NCI-H748 treated with DMSO at 0.1 percent for 48 hours (cell line): ENCODE results near the gene SERAC1.
"Not testable (repeated sequence)": the region's sequence is repeated elsewhere in the genome, so short reads cannot be mapped to it uniquely, and the experiment has no call there.

Experiments
- DNase-seq: peaks from one replicate; lab custom pipeline; 2025; lab: John Stamatoyannopoulos, UW

Gene SERAC1

DNA sequence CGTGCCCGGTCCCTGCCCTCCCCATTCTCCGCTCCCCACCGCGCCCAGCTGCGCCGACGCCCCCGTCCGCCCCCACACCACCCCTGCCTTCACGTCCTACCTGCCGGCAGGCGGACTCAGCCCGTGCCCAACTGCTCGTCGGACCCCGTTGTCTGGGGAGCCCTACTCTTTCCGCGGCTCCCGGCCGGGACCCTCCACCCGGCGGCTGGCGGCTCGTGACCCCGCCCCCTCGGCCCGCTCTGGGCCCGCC, at the start of gene SERAC1:
Gene SERAC1, minus strand, starts transcription at position 223 of the 250 bp plus-strand sequence. CDS start 9,899 bp downstream, outside the sequence.
- DNase-seq, result no peak

GRCh38 chr6:158213925-158214674, 46.0 kb upstream of the SERAC1 start:
- peak; percentile 76 for DNase-seq

DNA sequence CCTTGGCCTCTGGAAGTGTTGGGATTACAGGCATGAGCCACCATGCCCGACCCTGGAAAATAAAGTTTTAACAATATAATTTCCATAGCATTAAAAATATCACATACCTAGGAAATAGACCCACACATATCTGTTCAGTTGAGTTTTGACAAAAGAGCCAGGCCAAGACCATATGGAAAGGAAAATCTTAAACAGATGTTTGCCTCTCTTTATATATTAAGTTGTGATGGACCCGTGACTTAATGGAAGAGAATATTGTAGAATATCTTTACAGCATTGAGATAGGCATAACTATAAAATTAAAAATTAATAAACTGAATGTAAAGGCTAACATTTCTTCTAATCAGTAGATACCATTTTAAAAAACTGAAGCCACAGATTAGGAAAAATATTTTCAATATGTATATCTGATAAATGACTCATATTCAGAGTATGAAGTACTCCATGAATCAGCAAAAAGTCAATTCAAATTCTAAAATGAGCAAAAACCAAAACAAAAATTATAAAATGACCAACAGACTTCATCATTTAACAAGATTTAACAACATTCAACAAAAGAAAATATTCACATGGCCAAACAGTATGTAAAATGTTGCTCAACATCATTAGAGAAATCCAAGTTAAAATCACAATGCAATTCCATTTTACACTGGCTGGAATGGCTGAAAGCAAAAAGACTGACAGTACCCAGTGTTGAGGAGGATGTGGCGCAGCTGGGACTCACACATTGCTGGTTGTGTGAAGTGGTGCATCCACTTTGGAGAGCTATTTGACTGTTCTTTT, 43.4 kb upstream of the SERAC1 start:
- no peak for DNase-seq

DNA sequence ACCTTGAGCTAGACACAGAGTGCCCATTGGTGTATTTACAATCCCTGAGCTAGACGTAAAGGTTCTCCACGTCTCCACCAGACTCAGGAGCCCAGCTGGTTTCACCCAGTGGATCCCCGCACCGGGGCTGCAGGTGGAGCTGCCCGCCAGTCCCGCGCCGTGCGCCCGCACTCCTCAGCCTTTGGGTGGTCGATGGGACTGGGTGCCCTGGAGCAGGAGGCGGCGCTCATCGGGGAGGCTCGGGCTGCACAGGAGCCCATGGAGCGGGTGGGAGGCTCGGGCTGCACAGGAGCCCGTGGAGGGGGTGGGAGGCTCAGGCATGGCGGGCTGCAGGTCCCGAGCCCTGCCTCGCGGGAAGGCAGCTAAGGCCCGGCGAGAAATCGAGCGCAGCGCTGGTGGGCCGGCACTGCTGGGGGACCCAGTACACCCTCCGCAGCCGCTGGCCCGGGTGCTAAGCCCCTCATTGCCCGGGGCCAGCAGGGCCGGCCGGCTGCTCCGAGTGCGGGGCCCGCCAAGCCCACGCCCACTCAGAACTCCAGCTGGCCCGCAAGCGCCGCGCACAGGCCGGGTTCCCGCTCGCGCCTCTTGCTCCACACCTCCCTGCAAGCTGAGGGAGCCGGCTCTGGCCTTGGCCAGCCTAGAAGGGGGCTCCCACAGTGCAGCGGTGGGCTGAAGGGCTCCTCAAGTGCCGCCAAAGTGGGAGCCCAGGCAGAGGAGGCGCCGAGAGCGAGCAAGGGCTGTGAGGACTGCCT, 41.7 kb upstream of the SERAC1 start:
- DNase-seq, result not testable (repeated sequence)

GRCh38 chr6:158208226-158209030, 40.4 kb upstream of the SERAC1 start:
- not testable (repeated sequence) for DNase-seq

DNA sequence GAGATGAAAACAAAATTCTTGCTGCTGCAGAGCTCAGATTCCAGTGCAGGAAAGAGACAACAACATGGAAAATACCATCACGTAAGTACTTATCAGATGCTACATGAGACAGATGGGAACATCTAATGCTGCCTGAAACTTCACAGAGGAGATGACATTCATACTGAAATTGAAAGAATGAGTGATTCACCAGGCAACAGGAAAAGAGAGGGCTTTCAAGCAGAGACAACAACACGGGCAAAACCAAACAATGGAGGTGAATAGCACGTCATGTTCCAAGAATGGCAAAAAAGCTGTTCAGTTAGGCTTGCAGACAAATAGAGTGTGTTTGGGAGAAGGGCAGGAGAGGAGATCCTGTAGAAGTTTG, 39.3 kb upstream of the SERAC1 start:
- DNase-seq, result no peak

GRCh38 chr6:158206740-158207421, 38.8 kb upstream of the SERAC1 start:
- no peak for DNase-seq

DNA sequence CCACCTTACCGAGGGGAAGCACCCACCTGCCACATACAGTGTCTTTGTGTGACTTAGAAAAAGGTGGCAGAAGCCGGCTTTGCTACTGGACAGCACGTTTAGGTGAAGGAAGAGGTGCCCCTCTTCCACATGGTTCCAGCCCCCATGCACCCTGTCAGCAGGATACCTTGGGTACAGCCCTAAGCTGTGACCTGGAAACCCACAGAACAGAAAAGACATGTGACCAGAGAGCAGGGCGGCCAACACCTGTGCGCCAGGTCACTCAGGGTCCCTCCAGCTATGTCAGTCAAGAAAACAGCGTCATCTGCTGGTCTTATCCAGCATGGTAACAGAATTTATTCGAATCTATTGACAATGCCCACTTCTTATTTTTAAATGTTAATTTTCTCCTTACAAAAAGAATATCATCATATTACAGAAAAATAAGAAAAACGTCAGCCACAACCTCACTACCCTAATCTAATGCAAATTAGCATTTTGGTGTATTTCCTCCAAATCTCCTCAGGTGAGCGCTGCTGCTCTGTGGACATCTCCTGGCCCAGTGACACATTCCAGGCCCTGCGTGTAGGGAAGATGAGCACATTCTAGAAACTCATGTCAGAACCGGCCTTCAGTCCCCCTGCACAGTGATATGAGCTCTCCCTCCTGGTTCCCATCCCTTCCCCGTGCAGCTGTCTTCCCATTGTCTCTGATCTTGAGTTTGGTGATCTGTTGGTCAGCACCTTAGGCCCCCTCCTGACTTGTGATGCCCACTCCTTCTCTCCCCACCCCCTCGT, 37.3 kb upstream of the SERAC1 start:
- no peak for DNase-seq

- DNase-seq, result no peak
Observed at GRCh38 chr6:158198461-158198860, 30.4 kb upstream of the SERAC1 start.

GRCh38 chr6:158194487-158195280, 26.6 kb upstream of the SERAC1 start:
- no peak for DNase-seq

- no peak for DNase-seq
Observed at GRCh38 chr6:158191761-158192160, 23.7 kb upstream of the SERAC1 start.

DNA sequence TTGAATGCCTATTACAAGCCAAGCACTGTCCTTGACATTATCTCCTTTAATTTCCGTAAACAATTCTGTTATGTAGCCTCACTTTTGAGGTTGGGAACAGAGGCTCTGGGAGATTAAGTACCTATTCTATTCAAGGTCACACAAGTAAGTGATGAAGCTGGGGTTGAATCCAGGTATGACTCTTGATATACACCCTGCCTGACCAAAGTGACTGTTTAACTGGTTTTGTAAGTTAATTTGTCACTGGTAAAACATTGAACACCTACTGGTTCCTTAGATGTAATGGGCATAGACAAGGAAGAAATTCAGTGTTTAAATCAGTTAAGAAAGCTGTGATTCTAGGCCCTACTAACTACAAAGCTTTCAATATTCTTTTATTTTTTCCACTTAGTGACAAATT, 23.0 kb upstream of the SERAC1 start:
- no peak for DNase-seq

GRCh38 chr6:158188591-158188990, 20.5 kb upstream of the SERAC1 start:
- DNase-seq, result no peak

- no peak for DNase-seq
Observed at GRCh38 chr6:158185729-158186456, 17.8 kb upstream of the SERAC1 start.

DNA sequence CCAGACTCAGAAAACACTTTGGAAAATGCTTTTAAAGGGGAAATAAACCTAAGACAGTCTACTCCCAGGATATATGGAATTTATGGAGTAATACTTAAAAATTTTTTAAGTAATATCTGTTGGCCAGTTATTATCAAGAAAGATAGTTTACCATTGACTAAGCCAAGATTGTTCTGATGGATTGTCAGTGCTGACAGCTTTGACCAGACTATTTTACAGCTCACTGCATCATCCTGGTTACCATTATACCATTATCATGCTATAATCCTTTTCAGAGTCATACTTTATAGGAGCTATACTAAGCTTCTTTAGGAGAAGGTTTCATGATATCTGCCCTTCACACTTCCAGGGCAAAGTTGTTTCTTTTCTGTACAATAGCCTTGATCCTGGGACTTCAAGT, 16.5 kb upstream of the SERAC1 start:
- DNase-seq, result no peak

DNA sequence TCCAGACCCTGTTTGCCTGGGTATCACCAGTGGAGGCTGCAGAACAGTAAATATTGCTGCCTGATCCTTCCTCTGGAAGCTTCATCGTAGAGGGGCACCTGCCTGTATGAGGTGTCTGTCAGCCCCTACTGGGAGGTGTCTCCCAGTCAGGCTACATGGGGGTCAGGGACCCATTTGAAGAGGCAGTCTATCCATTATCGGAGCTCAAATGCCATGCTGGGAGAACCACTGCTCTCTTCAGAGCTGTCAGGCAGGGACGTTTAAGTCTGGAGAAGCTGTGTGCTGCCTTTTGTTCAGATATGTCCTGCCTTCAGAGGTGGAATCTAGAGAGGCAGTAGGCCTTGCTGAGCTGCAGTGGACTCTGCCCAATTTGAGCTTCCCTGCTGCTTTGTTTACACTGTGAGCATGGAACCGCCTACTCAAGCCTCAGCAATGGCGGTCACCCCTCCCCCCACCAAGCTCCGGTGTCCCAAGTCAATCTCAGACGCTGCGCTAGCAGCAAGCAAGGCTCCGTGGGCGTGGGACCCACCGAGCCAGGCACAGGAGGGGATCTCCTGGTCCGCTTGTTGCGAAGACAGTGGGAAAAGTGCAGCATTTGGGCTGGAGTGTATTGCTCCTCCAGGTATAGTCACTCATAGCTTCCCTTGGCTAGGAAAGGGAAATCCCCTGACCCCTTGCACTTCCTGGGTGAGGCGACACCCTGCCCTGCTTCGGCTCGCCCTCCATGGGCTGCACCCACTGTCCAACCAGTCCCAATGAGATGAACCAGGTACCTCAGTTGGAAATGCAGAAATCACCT, 15.3 kb upstream of the SERAC1 start:
- DNase-seq, result not testable (repeated sequence)

- not testable (repeated sequence) for DNase-seq
Observed at GRCh38 chr6:158177712-158178111, 9.7 kb upstream of the SERAC1 start.

- no peak for DNase-seq
Observed at GRCh38 chr6:158175111-158175510, 7.0 kb upstream of the SERAC1 start.
